HFFc6 (cell line): ENCODE measurements around the gene GRIK5. TPM values are rescaled to one million over a fixed set of nuclear protein-coding genes. Genes with fewer than 3 reads are reported as not detected.
A peak's percentile ranks its signal among the peaks of the same experiment; 100 is the strongest.

Source experiments
- DNase-seq: peaks from one replicate; pipeline ENCODE4 v3.0.0-alpha.2; 2018
- H3K27ac Mint-ChIP-seq: 2 replicates; pipeline ENCODE4 v1.8.0; 2020; ENCODE audit warnings: mild to moderate bottlenecking, mixed read lengths
- H3K27me3 Mint-ChIP-seq: 2 replicates; pipeline ENCODE4 v1.8.0; 2021; ENCODE audit warnings: mild to moderate bottlenecking, moderate library complexity, mixed read lengths; ENCODE audit not compliant: insufficient read depth
- H3K36me3 Mint-ChIP-seq: 2 replicates; pipeline ENCODE4 v1.8.0; 2021; ENCODE audit warnings: low read depth, mixed read lengths
- H3K4me1 Mint-ChIP-seq: 2 replicates; pipeline ENCODE4 v1.8.0; 2020; ENCODE audit warnings: low read depth, mixed read lengths
- H3K4me3 Mint-ChIP-seq: 2 replicates; pipeline ENCODE4 v1.8.0; 2020; ENCODE audit warnings: mild to moderate bottlenecking, moderate library complexity, mixed read lengths
- H3K9me3 Mint-ChIP-seq: 2 replicates; pipeline ENCODE4 v1.8.0; 2020; ENCODE audit warnings: mild to moderate bottlenecking, mixed read lengths
- CTCF ChIP-seq: fragments of 200-600 bp; sonication (generic); IDR thresholded peaks from 2 replicates; pipeline ENCODE4 v1.5.0; 2021; ENCODE audit warnings: antibody characterized with exemption, mild to moderate bottlenecking
- total RNA-seq, 6 experiments: library from RNA; stranded (reverse); fragmentation: NEBNext Ultra II Directional; extraction: Animal tissue kit (Norgen Biotek cat#: 25700); gene quantifications; 2 replicates in 1 of 6; 3 replicates in 5 of 6; pipeline ENCODE4 v1.2.3, GENCODE V29; 2021

GRIK5 gene
- total RNA-seq, 6 experiments from 2014 or later, result 0.07 to 0.19 (median 0.13) TPM; not detected in 1

GRCh38 chr19:41997121-41997850, 72.7 kb downstream of the GRIK5 start:
- peak; percentile 10 for DNase-seq
- Mint-ChIP-seq H3K36me3 (no peaks in the 10 kb centered on the region), H3K4me3 (no peak overlapping the region), H3K4me1 (0 out of 2 replicates have a peak, but pooled peaks cover 4% of the 10 kb centered on the region), H3K27me3 (peaks cover 52% of the 10 kb centered on the region), H3K27ac (no peak overlapping the region), H3K9me3 (no peaks in the 10 kb centered on the region)
- no peak for TF ChIP-seq CTCF

GRCh38 chr19:41995959-41996797, 73.8 kb downstream of the GRIK5 start:
- DNase-seq, result no peak
- TF ChIP-seq CTCF, result no peak
- Mint-ChIP-seq H3K9me3 (no peaks in the 10 kb centered on the region), H3K4me1 (0 out of 2 replicates have a peak, but pooled peaks cover 4% of the 10 kb centered on the region), H3K27me3 (peaks cover 44% of the 10 kb centered on the region), H3K36me3 (no peaks in the 10 kb centered on the region), H3K4me3 (no peak overlapping the region), H3K27ac (no peak overlapping the region)

- H3K4me3 Mint-ChIP-seq, result no peak overlapping the region
- DNase-seq, result no peak
- 0 out of 2 replicates have a peak, but pooled peaks cover 4% of the 10 kb centered on the region for H3K4me1 Mint-ChIP-seq
- no peaks in the 10 kb centered on the region for H3K36me3 Mint-ChIP-seq
- no peak overlapping the region for H3K27ac Mint-ChIP-seq
- no peak for TF ChIP-seq CTCF
- peaks cover 36% of the 10 kb centered on the region for H3K27me3 Mint-ChIP-seq
- H3K9me3 Mint-ChIP-seq, result no peaks in the 10 kb centered on the region
These were observed 74.7 kb downstream of the GRIK5 start for GRCh38 chr19:41994994-41995958.

- Mint-ChIP-seq H3K27me3 (peaks cover 30% of the 10 kb centered on the region), H3K27ac (no peak overlapping the region), H3K4me1 (0 out of 2 replicates have a peak, but pooled peaks cover 4% of the 10 kb centered on the region), H3K4me3 (no peak overlapping the region), H3K36me3 (no peaks in the 10 kb centered on the region), H3K9me3 (no peaks in the 10 kb centered on the region)
- TF ChIP-seq CTCF, result no peak
- no peak for DNase-seq
These were observed 75.5 kb downstream of the GRIK5 start for GRCh38 chr19:41994521-41994971.
